SK-N-SH (cell line): ENCODE measurements around the gene ACTN4. TPM values are rescaled to one million over a fixed set of nuclear protein-coding genes. Genes with fewer than 3 reads are reported as not detected.

ENCODE experiments used
- CTCF ChIA-PET: fragments of 300-600, 350-600 bp; formaldehyde crosslinking; extraction: SDS; loops from one replicate; lab custom pipeline; 2021; lab: Yijun Ruan, JAX
- POLR2A ChIA-PET: fragments of 350-600 bp; sonication (Branson Sonifier 250); formaldehyde crosslinking; extraction: SDS; loops from one replicate; lab custom pipeline; 2020; ENCODE audit warnings: antibody characterized with exemption, inconsistent platforms; lab: Yijun Ruan, JAX
- DNase-seq: peaks from one replicate; pipeline ENCODE4 v3.0.0; 2012
- H2AFZ ChIP-seq: fragments of 200-600 bp; sonication (generic); 2 replicates; pipeline ENCODE4 v1.8.1; 2016; ENCODE audit warnings: antibody characterized with exemption, mild to moderate bottlenecking, low read depth
- H3F3A ChIP-seq: fragments of 200-600 bp; sonication (generic); replicated peaks from 2 replicates; pipeline ENCODE3; 2016; ENCODE audit warnings: antibody characterized with exemption, mild to moderate bottlenecking; ENCODE audit not compliant: insufficient read depth
- H3K27ac ChIP-seq, 2 experiments: fragments of 200-500 bp in 1 of 2; fragments of 200-600 bp in 1 of 2; sonication (Bioruptor generic) in 1 of 2; sonication (generic), shearing (Covaris generic) in 1 of 2; 2 replicates each; pipeline versions ENCODE4 v1.5.1 to v1.6.1; 2014 to 2016; ENCODE audit warnings: low read depth in 2 of 2, inconsistent platforms in 1 of 2, low read length in 1 of 2, mild to moderate bottlenecking in 1 of 2, mixed read lengths in 1 of 2
- H3K27me3 ChIP-seq: fragments of 200-600 bp; sonication (generic), shearing (Covaris generic); 2 replicates; pipeline ENCODE4 v1.6.1; 2016; ENCODE audit warnings: mixed run types; ENCODE audit not compliant: insufficient read depth
- H3K36me3 ChIP-seq, 2 experiments: fragments of 200-500 bp in 1 of 2; fragments of 200-600 bp in 1 of 2; sonication (Bioruptor generic) in 1 of 2; sonication (generic) in 1 of 2; replicated peaks in 1 of 2; 2 replicates each; pipeline versions ENCODE3 to v1.5.1; 2014 to 2016; ENCODE audit warnings: low read length in 1 of 2, mild to moderate bottlenecking in 1 of 2; ENCODE audit not compliant: insufficient read depth in 2 of 2, control insufficient read depth in 1 of 2
- H3K4me1 ChIP-seq, 2 experiments: fragments of 200-500 bp in 1 of 2; fragments of 200-600 bp in 1 of 2; sonication (Bioruptor generic) in 1 of 2; sonication (generic), shearing (Covaris generic) in 1 of 2; 2 replicates each; pipeline versions ENCODE4 v1.5.1 to v1.6.1; 2014 to 2016; ENCODE audit warnings: low read depth in 1 of 2, low read length in 1 of 2, mixed run types in 1 of 2; ENCODE audit not compliant: insufficient read depth in 2 of 2, control insufficient read depth in 1 of 2
- H3K4me2 ChIP-seq: fragments of 200-600 bp; sonication (generic), shearing (Covaris generic); 2 replicates; pipeline ENCODE4 v1.6.1; 2017; ENCODE audit warnings: mixed run types
- H3K4me3 ChIP-seq, 2 experiments: fragments of 200-500 bp in 1 of 2; fragments of 200-600 bp in 1 of 2; sonication (Bioruptor generic) in 1 of 2; sonication (generic), shearing (Covaris generic) in 1 of 2; 2 replicates each; pipeline versions ENCODE4 v1.5.1 to v1.8.1; 2014 to 2016; ENCODE audit warnings: low read depth in 2 of 2, inconsistent platforms in 1 of 2, low read length in 1 of 2, mild to moderate bottlenecking in 1 of 2, mixed read lengths in 1 of 2, moderate library complexity in 1 of 2
- H3K79me2 ChIP-seq: fragments of 200-600 bp; sonication (generic); 2 replicates; pipeline ENCODE4 v1.8.1; 2017; ENCODE audit warnings: mild to moderate bottlenecking; ENCODE audit not compliant: insufficient read depth
- H3K9ac ChIP-seq: fragments of 200-600 bp; sonication (generic); 2 replicates; pipeline ENCODE4 v1.6.1; 2017; ENCODE audit warnings: mixed run types
- H3K9me2 ChIP-seq: fragments of 200-600 bp; sonication (generic); 2 replicates; pipeline ENCODE4 v1.6.1; 2017; ENCODE audit warnings: mixed run types
- H3K9me3 ChIP-seq: fragments of 200-600 bp; sonication (generic); 2 replicates; pipeline ENCODE4 v1.6.1; 2017; ENCODE audit warnings: mixed run types, mild to moderate bottlenecking, moderate library complexity
- H4K20me1 ChIP-seq: fragments of 200-600 bp; sonication (generic); 2 replicates; pipeline ENCODE4 v1.6.1; 2017; ENCODE audit warnings: mild to moderate bottlenecking, mixed run types; ENCODE audit not compliant: insufficient read depth
- EP300 ChIP-seq, 2 experiments: IDR thresholded peaks; 2 replicates each; pipeline versions ENCODE4 v1.4.0 to v1.6.1; 2012; ENCODE audit warnings: borderline replicate concordance in 1 of 2, low read depth in 1 of 2, low read length in 1 of 2
- MAX ChIP-seq: IDR thresholded peaks from 2 replicates; pipeline ENCODE4 v1.4.0; 2012; ENCODE audit warnings: low read depth
- RXRA ChIP-seq: IDR thresholded peaks from 2 replicates; pipeline ENCODE4 v1.4.0; 2012; ENCODE audit warnings: low read depth, mild to moderate bottlenecking, borderline replicate concordance
- ZBTB33 ChIP-seq: IDR thresholded peaks from 2 replicates; pipeline ENCODE4 v1.4.0; 2012; ENCODE audit warnings: low read depth, borderline replicate concordance
- WGBS: methylation state at CpG from one replicate; pipeline ENCODE4 v1.1.6; 2017; ENCODE audit warnings: low lambda C conversion rate; 5-methylcytosine and 5-hydroxymethylcytosine counted together
- polyA plus RNA-seq, 3 experiments: library from polyadenylated mRNA; depleted of rRNA; stranded (reverse); fragments of >200 nt; gene quantifications; 2 replicates each; pipeline ENCODE4 v1.2.3, GENCODE V29; 2012
- TF ChIP-seq, protein P1 (sequence below): IDR thresholded peaks from 2 replicates; pipeline ENCODE4; 2012
- TF ChIP-seq, protein P2 (sequence below): fragments of 200-600 bp; sonication (generic); IDR thresholded peaks from 2 replicates; pipeline ENCODE4 v1.6.1; 2017; ENCODE audit warnings: antibody characterized with exemption, mild to moderate bottlenecking, moderate library complexity

The ACTN4 gene
- polyA plus RNA-seq, 1 of the 3 experiments (the other 2 are of a cell fraction) = 598 TPM

DNA sequence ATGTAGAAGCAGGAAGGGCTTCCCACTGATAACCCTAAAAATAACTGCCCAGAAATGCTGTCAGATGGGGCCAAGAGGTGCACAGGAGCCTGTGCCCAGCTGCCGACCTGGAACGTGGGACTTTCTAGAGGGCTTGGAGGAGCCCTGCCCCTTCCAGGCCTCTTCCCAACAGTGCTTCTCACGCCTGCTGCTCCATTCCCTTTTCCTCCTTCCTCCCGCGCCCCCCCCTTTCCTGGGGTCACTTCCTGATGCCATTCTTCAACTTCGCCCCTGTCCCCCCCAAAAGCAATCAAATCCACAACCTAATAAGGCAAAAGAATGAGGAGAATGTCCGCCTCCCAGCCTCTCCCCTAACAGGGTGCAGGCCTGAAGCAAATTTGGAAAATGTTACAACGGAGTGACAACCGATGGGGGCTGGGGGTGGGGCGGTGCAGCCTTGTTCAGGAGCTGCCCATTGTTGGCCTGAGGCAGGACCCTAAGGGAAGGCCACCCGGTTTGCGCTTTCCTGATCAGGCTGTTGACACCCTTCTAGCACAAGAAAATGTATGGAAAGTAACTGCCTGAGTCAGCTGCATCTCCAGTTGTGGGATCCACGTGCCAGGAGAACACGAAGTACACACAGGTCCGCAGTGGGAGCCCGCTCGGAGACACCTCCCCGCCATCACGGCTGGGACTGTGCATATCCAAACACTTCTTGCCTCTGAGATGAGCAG is 18.7 kb downstream of the ACTN4 start:
- H3K4me3 ChIP-seq = no peak overlapping the region
- H2AFZ ChIP-seq = no peak overlapping the region
- DNase-seq = no peak
- peaks cover 36% of the 10 kb centered on the region for H3F3A ChIP-seq
- peaks cover 43 to 72% of the 10 kb centered on the region in 2 experiments for H3K4me1 ChIP-seq
- ChIA-PET CTCF (interaction anchor here (1.2 to 1.3 kb wide), 2 partner anchors 31 to 122 kb away, joined by 3 to 4 read pairs; no protein-coding TSS in a partner anchor), POLR2A (interaction anchor here (2.2 kb wide), 1 partner anchor 18 kb away, joined by 10 read pairs; the partner anchor contains the start of gene ACTN4)
- peaks cover 100% of the 10 kb centered on the region for H3K79me2 ChIP-seq
- no peaks in the 10 kb centered on the region for H3K9me2 ChIP-seq
- peak overlapping the region; percentile 81 to 86 for H3K27ac ChIP-seq
- H3K36me3 ChIP-seq = peaks cover 3 to 9% of the 10 kb centered on the region in 2 experiments
- H3K27me3 ChIP-seq = no peaks in the 10 kb centered on the region
- 61% methylated on average over 19 of the region's 19 CpGs for WGBS
- peak overlapping the region; percentile 69 for H3K4me2 ChIP-seq
- peak overlapping the region; percentile 48 for H3K9ac ChIP-seq
- H3K9me3 ChIP-seq = no peaks in the 10 kb centered on the region
- H4K20me1 ChIP-seq = peaks cover 61% of the 10 kb centered on the region
- TF ChIP-seq ZBTB33 = no peak
- 0 out of 2 replicates have a peak, but pooled peaks have one; percentile 30 for TF ChIP-seq RXRA
- peak in 1 of 2 experiments; percentile 30; a peak in 1 of 4 replicates for TF ChIP-seq EP300 (IDR thresholded peaks at IDR 0.05; ENCODE audit: borderline replicate concordance in 1 of 2, low read depth in 1 of 2, low read length in 1 of 2)
- TF ChIP-seq, protein P1, sequence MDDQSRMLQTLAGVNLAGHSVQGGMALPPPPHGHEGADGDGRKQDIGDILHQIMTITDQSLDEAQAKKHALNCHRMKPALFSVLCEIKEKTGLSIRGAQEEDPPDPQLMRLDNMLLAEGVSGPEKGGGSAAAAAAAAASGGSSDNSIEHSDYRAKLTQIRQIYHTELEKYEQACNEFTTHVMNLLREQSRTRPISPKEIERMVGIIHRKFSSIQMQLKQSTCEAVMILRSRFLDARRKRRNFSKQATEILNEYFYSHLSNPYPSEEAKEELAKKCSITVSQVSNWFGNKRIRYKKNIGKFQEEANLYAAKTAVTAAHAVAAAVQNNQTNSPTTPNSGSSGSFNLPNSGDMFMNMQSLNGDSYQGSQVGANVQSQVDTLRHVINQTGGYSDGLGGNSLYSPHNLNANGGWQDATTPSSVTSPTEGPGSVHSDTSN = 0 out of 2 replicates have a peak, but pooled peaks have one; percentile 30
- TF ChIP-seq MAX = no peak
- TF ChIP-seq, protein P2, sequence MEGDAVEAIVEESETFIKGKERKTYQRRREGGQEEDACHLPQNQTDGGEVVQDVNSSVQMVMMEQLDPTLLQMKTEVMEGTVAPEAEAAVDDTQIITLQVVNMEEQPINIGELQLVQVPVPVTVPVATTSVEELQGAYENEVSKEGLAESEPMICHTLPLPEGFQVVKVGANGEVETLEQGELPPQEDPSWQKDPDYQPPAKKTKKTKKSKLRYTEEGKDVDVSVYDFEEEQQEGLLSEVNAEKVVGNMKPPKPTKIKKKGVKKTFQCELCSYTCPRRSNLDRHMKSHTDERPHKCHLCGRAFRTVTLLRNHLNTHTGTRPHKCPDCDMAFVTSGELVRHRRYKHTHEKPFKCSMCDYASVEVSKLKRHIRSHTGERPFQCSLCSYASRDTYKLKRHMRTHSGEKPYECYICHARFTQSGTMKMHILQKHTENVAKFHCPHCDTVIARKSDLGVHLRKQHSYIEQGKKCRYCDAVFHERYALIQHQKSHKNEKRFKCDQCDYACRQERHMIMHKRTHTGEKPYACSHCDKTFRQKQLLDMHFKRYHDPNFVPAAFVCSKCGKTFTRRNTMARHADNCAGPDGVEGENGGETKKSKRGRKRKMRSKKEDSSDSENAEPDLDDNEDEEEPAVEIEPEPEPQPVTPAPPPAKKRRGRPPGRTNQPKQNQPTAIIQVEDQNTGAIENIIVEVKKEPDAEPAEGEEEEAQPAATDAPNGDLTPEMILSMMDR = no peak
- TF ChIP-seq, all 33 proteins: peak for 3
